ENCODE measurements around the gene TUBG1.

Gene TUBG1

GRCh38 chr17:42581744-42582270, 27.7 kb upstream of the TUBG1 start:
- no peak overlapping the region for H3K4me3 ChIP-seq (ENCODE audit: low read depth, low read length)
- no peaks in the 10 kb centered on the region for H3K9me3 ChIP-seq (ENCODE audit: control insufficient read depth, insufficient read depth, low read depth, low read length)
- no peak overlapping the region for H3K9ac ChIP-seq (ENCODE audit: low read length)
- peaks cover 4% of the 10 kb centered on the region; the same call in 1 of the 2 replicates for H3K4me1 ChIP-seq (ENCODE audit: control insufficient read depth, insufficient read depth, low read length)
- H3K27me3 ChIP-seq (ENCODE audit: control insufficient read depth, insufficient read depth, low read length), result no peaks in the 10 kb centered on the region
- peaks cover 64% of the 10 kb centered on the region for H3K36me3 ChIP-seq (ENCODE audit: control insufficient read depth, insufficient read depth, low read length)
- H3K27ac ChIP-seq (ENCODE audit: low read depth, low read length), result no peak overlapping the region

GRCh38 chr17:42584880-42585279, 24.6 kb upstream of the TUBG1 start:
- no peak overlapping the region for H3K4me3 ChIP-seq (ENCODE audit: low read depth, low read length)
- H3K9ac ChIP-seq (ENCODE audit: low read length), result no peak overlapping the region
- no peaks in the 10 kb centered on the region for H3K4me1 ChIP-seq (ENCODE audit: control insufficient read depth, insufficient read depth, low read length)
- peaks cover 87% of the 10 kb centered on the region for H3K36me3 ChIP-seq (ENCODE audit: control insufficient read depth, insufficient read depth, low read length)
- H3K27ac ChIP-seq (ENCODE audit: low read depth, low read length), result no peak overlapping the region
- no peaks in the 10 kb centered on the region for H3K27me3 ChIP-seq (ENCODE audit: control insufficient read depth, insufficient read depth, low read length)
- H3K9me3 ChIP-seq (ENCODE audit: control insufficient read depth, insufficient read depth, low read depth, low read length), result no peaks in the 10 kb centered on the region

GRCh38 chr17:42585353-42585752, 24.1 kb upstream of the TUBG1 start:
- Histone ChIP-seq H3K36me3 (ENCODE audit: control insufficient read depth, insufficient read depth, low read length) (peaks cover 83% of the 10 kb centered on the region), H3K27ac (ENCODE audit: low read depth, low read length) (no peak overlapping the region), H3K27me3 (ENCODE audit: control insufficient read depth, insufficient read depth, low read length) (no peaks in the 10 kb centered on the region), H3K4me1 (ENCODE audit: control insufficient read depth, insufficient read depth, low read length) (no peaks in the 10 kb centered on the region), H3K9ac (ENCODE audit: low read length) (no peak overlapping the region), H3K9me3 (ENCODE audit: control insufficient read depth, insufficient read depth, low read depth, low read length) (no peaks in the 10 kb centered on the region), H3K4me3 (ENCODE audit: low read depth, low read length) (no peak overlapping the region)

GRCh38 chr17:42586514-42587230, 22.8 kb upstream of the TUBG1 start:
- Histone ChIP-seq H3K9ac (ENCODE audit: low read length) (no peak overlapping the region), H3K27me3 (ENCODE audit: control insufficient read depth, insufficient read depth, low read length) (no peaks in the 10 kb centered on the region), H3K36me3 (ENCODE audit: control insufficient read depth, insufficient read depth, low read length) (peaks cover 86% of the 10 kb centered on the region), H3K4me3 (ENCODE audit: low read depth, low read length) (no peak overlapping the region), H3K27ac (ENCODE audit: low read depth, low read length) (no peak overlapping the region), H3K9me3 (ENCODE audit: control insufficient read depth, insufficient read depth, low read depth, low read length) (no peaks in the 10 kb centered on the region), H3K4me1 (ENCODE audit: control insufficient read depth, insufficient read depth, low read length) (no peaks in the 10 kb centered on the region)

- Histone ChIP-seq H3K4me1 (ENCODE audit: control insufficient read depth, insufficient read depth, low read length) (no peaks in the 10 kb centered on the region), H3K4me3 (ENCODE audit: low read depth, low read length) (no peak overlapping the region), H3K9me3 (ENCODE audit: control insufficient read depth, insufficient read depth, low read depth, low read length) (no peaks in the 10 kb centered on the region), H3K27ac (ENCODE audit: low read depth, low read length) (no peak overlapping the region), H3K36me3 (ENCODE audit: control insufficient read depth, insufficient read depth, low read length) (peaks cover 51% of the 10 kb centered on the region), H3K27me3 (ENCODE audit: control insufficient read depth, insufficient read depth, low read length) (no peaks in the 10 kb centered on the region), H3K9ac (ENCODE audit: low read length) (no peak overlapping the region)
Observed at GRCh38 chr17:42590886-42591285, 18.6 kb upstream of the TUBG1 start.

GRCh38 chr17:42591411-42591810, 18.1 kb upstream of the TUBG1 start:
- H3K36me3 ChIP-seq (ENCODE audit: control insufficient read depth, insufficient read depth, low read length), result peaks cover 45% of the 10 kb centered on the region
- H3K4me1 ChIP-seq (ENCODE audit: control insufficient read depth, insufficient read depth, low read length), result no peaks in the 10 kb centered on the region
- H3K9me3 ChIP-seq (ENCODE audit: control insufficient read depth, insufficient read depth, low read depth, low read length), result no peaks in the 10 kb centered on the region
- H3K4me3 ChIP-seq (ENCODE audit: low read depth, low read length), result no peak overlapping the region
- no peak overlapping the region for H3K9ac ChIP-seq (ENCODE audit: low read length)
- H3K27me3 ChIP-seq (ENCODE audit: control insufficient read depth, insufficient read depth, low read length), result no peaks in the 10 kb centered on the region
- H3K27ac ChIP-seq (ENCODE audit: low read depth, low read length), result no peak overlapping the region

- no peaks in the 10 kb centered on the region for H3K27me3 ChIP-seq (ENCODE audit: control insufficient read depth, insufficient read depth, low read length)
- H3K9me3 ChIP-seq (ENCODE audit: control insufficient read depth, insufficient read depth, low read depth, low read length), result no peaks in the 10 kb centered on the region
- H3K27ac ChIP-seq (ENCODE audit: low read depth, low read length), result no peak overlapping the region
- H3K36me3 ChIP-seq (ENCODE audit: control insufficient read depth, insufficient read depth, low read length), result peaks cover 7% of the 10 kb centered on the region
- no peak overlapping the region for H3K4me3 ChIP-seq (ENCODE audit: low read depth, low read length)
- H3K9ac ChIP-seq (ENCODE audit: low read length), result no peak overlapping the region
- no peaks in the 10 kb centered on the region for H3K4me1 ChIP-seq (ENCODE audit: control insufficient read depth, insufficient read depth, low read length)
Observed at GRCh38 chr17:42596386-42596785, 13.1 kb upstream of the TUBG1 start.

GRCh38 chr17:42598905-42599304, 10.6 kb upstream of the TUBG1 start:
- H3K9ac ChIP-seq (ENCODE audit: low read length), result no peak overlapping the region
- H3K9me3 ChIP-seq (ENCODE audit: control insufficient read depth, insufficient read depth, low read depth, low read length), result no peaks in the 10 kb centered on the region
- no peaks in the 10 kb centered on the region for H3K4me1 ChIP-seq (ENCODE audit: control insufficient read depth, insufficient read depth, low read length)
- no peaks in the 10 kb centered on the region for H3K36me3 ChIP-seq (ENCODE audit: control insufficient read depth, insufficient read depth, low read length)
- H3K27me3 ChIP-seq (ENCODE audit: control insufficient read depth, insufficient read depth, low read length), result no peaks in the 10 kb centered on the region
- no peak overlapping the region for H3K4me3 ChIP-seq (ENCODE audit: low read depth, low read length)
- no peak overlapping the region for H3K27ac ChIP-seq (ENCODE audit: low read depth, low read length)

GRCh38 chr17:42603318-42603717, 6.2 kb upstream of the TUBG1 start:
- Histone ChIP-seq H3K4me3 (ENCODE audit: low read depth, low read length) (no peak overlapping the region), H3K9me3 (ENCODE audit: control insufficient read depth, insufficient read depth, low read depth, low read length) (no peaks in the 10 kb centered on the region), H3K4me1 (ENCODE audit: control insufficient read depth, insufficient read depth, low read length) (peaks cover 3% of the 10 kb centered on the region; the same call in 1 of the 2 replicates), H3K36me3 (ENCODE audit: control insufficient read depth, insufficient read depth, low read length) (no peaks in the 10 kb centered on the region), H3K27me3 (ENCODE audit: control insufficient read depth, insufficient read depth, low read length) (no peaks in the 10 kb centered on the region), H3K27ac (ENCODE audit: low read depth, low read length) (no peak overlapping the region), H3K9ac (ENCODE audit: low read length) (no peak overlapping the region)

GRCh38 chr17:42607769-42608168, 1.7 kb upstream of the TUBG1 start:
- Histone ChIP-seq H3K4me3 (ENCODE audit: low read depth, low read length) (peak overlapping the region; percentile 83), H3K27ac (ENCODE audit: low read depth, low read length) (no peak overlapping the region), H3K9ac (ENCODE audit: low read length) (no peak overlapping the region), H3K4me1 (ENCODE audit: control insufficient read depth, insufficient read depth, low read length) (peaks cover 6% of the 10 kb centered on the region; the same call in 1 of the 2 replicates), H3K36me3 (ENCODE audit: control insufficient read depth, insufficient read depth, low read length) (peaks cover 14% of the 10 kb centered on the region), H3K9me3 (ENCODE audit: control insufficient read depth, insufficient read depth, low read depth, low read length) (no peaks in the 10 kb centered on the region), H3K27me3 (ENCODE audit: control insufficient read depth, insufficient read depth, low read length) (no peaks in the 10 kb centered on the region)

- Histone ChIP-seq H3K27ac (ENCODE audit: low read depth, low read length) (peak overlapping the region; percentile 62; the same call in 1 of the 2 replicates), H3K9ac (ENCODE audit: low read length) (peak overlapping the region; percentile 89), H3K4me3 (ENCODE audit: low read depth, low read length) (peak overlapping the region; percentile 83), H3K36me3 (ENCODE audit: control insufficient read depth, insufficient read depth, low read length) (peaks cover 22% of the 10 kb centered on the region), H3K27me3 (ENCODE audit: control insufficient read depth, insufficient read depth, low read length) (no peaks in the 10 kb centered on the region), H3K9me3 (ENCODE audit: control insufficient read depth, insufficient read depth, low read depth, low read length) (no peaks in the 10 kb centered on the region), H3K4me1 (ENCODE audit: control insufficient read depth, insufficient read depth, low read length) (peaks cover 6% of the 10 kb centered on the region; the same call in 1 of the 2 replicates)
Observed at GRCh38 chr17:42608305-42609181, 940 bp upstream of the TUBG1 start.
